GM19328 (cell line): ENCODE data around the gene IFRD1.

ENCODE experiments used
- ATAC-seq: cut with Tn5 transposase; IDR thresholded peaks from one replicate; pipeline ENCODE4 v1.9.1; 2021; ENCODE audit warnings: mild to moderate bottlenecking, moderate library complexity; ENCODE audit not compliant: unreplicated experiment

Gene IFRD1

DNA sequence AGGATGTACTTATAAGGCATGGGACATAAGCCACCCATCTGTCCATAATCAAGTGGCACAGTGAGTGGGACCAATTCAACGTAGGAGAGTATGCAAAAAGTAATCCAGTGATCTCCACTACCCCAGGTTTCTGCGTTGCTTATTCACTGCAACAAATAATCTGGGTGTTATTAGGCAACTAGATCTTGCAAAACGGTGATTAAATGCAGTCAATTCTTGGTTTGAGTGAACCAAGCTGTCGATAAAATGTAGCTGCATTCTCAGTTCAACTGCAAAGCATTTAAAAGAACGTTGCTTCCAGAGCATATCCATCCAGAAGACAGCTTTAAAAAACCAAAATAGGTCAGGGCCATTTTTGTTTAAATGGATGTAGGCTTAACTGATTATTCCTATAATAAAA, 35.5 kb downstream of the IFRD1 start:
- no peak for ATAC-seq

DNA sequence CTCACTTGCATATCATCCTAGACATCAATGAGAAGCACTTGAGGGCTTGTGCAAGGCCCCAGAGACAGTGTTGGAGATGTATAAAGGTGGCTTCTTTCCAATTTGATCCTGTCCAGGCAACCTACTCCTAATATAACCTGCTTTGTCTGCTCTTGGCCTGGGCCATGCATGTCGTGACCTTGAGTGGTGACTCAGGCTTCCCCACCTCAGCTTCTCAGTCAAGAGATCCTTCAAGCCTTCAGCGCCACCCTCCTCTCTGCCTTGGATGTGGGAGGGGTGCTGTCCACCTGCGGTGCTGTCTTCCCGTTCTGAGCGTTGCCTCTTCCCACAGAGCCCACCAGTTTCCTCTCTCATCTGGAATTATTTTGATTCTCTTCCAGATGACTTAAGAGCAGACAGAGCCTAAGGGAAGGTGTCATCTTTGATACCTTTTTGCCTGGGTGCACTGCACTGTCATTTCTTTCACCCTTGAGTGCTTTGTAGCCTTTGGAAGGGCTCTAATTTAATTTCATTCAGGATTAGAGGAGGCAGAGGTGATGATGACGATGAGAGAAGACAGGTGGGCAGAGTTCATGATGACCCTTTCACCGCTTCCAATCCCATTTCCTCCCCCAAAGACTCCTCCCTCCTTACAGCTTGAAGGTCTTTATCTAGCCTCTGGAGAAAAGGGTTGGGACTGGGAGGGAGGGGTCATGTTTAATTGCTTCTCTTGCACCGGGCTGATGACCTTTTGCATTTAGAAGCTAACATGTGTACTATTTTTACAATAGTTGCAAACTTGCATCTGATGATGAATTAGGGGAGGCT, 37.4 kb downstream of the IFRD1 start:
- ATAC-seq = no peak

DNA sequence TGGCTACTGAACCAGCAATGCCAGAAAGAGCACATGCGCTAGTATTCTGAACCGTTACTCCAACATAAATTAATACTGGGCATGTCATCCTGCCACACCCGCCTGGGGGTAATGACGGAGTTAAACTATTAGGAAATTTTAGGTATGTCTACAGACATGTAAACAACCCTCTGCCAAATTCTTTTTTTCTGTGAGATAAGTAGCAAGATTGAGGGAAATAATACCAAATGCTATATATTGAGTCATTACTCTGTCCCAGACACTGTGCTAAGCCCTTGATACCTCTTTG, 37.9 kb downstream of the IFRD1 start:
- no peak for ATAC-seq

DNA sequence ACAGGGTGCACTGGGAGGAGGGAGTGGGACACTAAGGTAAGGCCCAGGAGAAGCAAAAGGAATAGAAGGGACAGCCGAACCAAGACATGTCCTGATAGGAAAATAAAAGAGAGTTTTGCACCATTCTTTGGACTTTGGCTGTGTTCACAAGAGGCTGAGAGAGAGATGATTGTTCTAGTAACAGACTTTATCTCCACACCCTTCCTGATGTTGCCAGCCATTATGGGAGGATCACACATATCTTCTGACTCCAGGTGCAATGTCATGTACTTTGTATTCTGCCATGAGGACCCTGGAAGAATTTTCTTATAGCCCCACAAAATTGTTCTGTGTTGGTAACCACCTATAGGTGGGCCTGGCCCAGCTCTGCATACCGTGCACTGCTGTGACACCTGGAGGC, 41.9 kb downstream of the IFRD1 start:
- ATAC-seq = no peak

DNA sequence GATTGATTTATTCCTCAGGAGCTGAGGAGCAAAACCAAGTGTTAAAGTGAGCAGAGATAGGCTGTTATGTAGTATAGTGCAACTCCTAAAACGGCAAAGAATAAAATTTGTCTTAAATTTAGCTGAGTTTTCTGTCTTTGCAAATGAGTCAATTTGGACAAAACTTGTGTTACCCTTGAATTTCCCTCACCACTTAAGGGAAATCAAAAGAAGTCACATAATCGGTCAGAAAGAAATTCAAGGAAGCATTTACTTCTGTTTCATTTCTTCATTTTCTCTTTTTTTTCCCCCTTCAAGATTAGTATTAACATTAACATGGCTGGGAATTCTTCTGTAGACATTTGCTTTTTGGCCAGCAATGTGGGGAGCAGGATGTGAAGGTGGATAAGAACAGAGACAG, 44.4 kb downstream of the IFRD1 start:
- no peak for ATAC-seq

DNA sequence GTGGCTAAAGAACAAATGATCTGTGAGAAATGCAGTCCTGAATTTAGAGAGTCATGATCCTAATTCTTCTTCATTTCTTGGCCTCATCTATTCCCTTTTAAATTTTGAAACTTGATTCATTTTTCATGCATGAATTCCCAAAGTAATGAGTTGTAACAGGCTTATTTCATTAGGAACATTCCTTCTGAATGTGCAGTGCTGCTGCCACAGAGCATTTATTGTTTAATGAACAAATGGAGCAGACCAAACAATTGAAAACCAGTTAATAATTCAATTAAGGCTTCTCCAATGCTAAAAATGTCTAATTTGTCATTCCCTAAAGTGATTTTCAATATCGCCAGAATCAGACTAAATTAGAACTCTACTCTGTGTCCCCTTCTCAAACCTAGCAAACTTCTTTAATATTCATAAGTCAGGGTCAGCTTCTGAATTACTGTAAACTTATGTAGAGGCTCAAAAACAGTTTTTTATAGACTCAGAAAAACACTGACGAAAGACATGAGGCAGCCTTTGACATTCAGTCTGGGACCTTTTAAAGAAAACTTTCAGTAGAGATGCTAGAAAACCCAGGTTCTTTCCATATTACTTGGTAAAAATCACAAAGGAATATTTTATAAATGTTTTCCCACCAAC, 45.0 kb downstream of the IFRD1 start:
- no peak for ATAC-seq

DNA sequence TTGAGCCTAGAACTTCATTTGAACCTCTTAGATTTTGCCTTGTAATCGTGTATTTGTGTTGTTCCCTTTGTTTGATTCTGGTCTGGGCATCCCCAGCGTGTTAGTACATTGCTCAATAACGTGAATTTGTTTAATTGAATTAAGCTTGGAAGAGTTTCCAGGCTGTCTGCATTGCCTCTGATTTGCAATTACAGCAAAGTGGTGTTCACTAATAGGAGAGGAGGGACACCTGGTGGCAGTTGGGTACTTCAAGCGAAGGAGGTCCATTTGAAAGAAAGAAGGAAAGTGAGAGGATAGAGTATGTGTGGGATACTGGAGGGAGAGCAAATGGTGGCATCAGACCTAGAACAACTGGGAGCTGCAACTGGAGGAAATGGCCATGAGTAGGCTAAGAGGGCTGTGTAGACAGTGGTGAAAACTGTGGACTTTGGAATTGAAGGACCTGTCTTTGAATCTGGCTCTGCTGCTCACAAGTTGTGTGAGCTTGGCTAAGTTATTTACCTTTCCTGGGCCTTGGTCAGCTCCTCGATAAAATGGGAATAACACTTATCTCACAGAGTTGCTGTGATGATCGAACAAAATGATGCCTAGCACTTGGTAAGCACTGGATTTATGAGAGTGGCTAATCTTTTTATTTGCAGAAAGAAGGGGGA, 45.7 kb downstream of the IFRD1 start:
- no peak for ATAC-seq

DNA sequence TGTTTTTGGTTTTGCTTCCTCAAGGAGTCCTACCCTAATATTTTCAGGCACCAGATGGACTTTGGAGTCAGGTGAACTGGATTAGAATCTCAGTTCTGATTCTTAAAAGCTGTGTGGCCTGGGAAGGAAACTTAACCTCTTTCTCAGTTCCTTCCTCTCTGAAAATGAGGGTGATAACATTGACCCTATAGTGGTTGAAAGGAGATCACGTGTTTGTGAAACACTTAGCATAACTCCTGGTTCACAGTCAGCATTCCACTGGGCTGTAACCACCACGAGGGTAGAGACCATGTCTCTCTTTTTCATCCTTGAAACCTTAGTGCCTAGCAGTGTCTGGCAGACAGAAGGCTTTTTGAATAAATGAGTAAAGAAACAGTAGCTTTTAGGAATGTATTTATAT, 47.2 kb downstream of the IFRD1 start:
- peak; percentile 46 for ATAC-seq

DNA sequence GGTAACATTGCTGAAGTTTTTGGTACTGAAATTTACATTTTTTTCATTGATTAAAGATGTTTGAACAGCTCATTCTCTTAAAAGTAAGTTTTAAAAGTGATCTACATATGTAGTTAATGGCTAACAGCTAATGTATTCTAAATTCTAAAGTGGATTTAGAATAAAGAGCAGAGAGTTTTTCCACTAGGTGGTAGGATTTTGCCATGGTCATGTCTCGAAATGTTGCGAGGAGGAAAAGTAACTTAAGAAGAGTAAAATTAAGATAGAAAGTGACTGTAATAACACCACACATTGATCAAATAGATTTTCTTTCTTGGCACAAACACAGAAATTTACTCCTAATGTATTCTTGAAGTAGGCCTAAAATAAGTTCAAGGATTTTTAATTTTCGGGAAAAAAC, 50.4 kb downstream of the IFRD1 start:
- ATAC-seq = no peak

DNA sequence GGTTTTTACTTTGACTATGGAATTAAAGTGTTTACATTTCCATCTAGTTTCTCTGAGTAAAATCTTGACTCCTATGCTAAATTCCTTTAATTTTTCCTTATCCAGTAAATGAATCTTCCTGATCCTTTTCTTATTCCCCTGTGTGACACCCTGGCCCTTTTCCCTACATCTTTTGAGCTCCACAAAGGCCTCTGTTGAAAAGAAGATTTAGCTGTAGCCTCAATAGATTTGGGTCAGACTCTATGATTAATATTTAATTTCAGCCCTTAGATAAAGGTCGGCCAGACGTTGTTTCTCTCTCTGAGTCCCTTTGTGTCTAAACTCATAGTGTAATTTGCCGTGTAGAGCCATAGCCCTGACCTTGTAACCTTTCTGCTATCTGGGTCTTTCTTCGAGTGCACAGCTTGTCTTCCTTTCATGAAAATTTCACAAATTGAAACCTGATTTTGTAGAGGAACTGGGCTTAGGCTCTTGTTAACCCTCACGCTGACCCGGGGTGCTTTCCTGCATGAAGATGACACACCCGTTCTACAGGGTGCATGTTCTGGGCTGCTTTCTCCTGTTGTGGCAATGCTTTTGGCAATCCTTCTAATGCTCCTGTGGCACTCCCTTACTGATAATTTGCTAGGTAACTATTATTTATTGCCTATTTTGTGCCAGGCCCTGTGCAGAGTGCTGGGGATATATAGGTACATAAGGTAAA, 51.7 kb downstream of the IFRD1 start:
- no peak for ATAC-seq

DNA sequence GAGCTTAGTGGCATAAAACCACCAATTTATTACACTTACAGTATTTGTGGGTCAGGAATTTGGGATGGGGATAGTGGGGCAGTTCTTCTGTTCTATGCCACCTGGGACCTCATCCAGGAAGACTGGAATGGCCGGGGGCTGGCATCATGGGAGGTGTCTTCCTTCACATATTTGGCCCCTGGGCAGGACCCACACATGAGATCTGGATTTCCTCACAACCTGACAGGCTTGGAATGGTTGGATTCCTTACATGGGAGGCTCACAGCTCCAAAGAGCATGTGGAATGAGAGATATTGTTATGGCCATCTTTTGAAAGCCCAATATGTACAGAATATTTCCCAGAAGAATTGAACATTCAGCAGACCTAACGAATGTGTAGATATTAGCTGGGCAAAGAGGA, 52.4 kb downstream of the IFRD1 start:
- no peak for ATAC-seq

DNA sequence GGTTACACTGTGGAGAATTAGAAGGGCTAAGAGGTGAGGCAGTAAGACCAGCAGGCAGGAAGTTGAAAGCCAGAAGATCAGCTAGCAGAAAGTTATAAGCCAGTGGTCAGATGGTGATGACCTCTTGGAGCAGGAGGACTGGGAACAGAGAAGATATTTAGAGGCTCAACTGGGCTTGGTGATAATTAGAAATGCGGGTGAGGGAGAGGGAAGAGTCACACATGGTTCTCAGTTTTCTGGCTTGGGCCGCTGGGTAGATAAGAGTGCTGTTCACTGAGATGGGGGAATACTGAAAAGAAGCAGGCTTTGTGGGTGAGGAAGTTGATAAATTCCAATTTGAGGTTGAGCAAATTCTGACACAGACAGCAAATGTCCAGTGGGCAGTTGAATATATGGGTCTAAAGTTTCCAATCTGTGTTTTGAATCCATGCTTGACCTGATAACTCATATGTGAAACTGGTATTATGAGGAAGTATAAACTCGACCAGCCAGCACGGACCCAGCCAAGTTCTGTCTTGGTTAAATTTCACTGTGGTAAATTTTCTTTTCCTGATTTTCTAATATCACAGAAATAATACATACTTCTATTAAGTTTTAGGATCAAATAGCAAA, 53.2 kb downstream of the IFRD1 start:
- ATAC-seq = no peak

DNA sequence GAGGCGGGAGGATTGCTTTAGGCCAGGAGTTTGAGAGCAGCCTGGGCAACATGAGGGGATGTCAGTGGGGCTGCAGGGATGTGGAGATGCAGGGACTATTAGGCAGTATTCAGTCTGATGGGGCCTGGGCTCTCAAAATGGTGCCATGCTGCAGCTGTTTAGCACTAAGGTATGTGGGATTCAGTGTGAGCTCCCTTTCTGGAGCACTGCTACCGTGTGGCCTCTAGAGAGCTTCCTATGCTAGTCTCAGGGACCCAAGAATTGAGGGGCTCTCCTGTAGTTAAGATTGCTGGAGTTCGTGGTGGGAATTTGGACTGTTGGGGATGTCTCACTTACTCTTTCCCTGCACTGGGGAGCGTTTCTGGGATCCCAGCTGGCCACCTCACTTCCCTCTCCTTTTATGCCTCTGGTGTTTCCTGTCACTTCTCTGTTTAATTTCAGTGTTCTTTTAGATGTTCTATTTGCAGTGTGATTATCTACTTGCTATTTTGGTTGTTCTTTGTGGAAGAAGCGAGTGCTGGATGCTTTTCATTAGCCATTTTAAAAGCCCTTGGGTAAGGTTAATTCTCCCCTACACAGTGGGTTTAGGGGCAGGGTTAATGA, 53.9 kb downstream of the IFRD1 start:
- no peak for ATAC-seq

DNA sequence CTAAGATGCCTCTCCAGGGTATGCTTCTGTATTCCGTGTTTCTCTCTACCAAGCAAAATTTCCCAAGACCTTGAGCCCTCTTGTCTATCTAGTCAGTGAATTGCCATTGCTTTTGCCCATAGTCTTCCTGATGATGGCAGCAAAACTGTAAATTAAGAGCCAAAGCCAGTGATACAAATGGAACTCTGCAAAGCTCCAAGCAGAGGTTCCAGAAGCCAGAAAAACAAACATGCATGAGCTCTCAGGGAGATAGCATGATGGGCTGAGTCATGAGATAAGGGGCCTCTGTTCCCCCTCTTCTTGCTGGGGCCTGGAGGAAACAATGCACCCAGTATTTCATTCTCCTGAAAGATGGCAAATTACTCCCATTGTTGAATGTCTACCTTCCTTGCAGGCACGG, 55.2 kb downstream of the IFRD1 start:
- ATAC-seq = no peak

DNA sequence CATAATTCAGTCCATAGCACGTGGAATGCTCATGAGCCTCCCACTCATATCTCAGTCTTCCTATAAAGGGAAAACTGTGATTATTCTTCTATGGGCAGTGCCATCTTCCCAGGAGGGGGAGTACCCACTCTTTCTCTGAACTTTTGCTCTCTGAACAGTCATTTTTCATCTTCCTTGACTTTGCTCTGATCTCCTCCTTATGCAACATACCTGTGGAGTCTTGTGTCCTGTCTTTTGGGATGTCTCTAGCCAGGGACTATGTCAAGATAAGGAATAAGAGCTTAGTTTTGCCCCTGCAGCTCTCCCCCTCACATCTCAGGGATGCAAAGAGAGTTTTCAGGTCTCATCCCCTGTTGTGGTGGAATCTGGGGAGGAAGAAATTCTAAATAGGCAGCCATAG, 58.1 kb downstream of the IFRD1 start:
- ATAC-seq = no peak

DNA sequence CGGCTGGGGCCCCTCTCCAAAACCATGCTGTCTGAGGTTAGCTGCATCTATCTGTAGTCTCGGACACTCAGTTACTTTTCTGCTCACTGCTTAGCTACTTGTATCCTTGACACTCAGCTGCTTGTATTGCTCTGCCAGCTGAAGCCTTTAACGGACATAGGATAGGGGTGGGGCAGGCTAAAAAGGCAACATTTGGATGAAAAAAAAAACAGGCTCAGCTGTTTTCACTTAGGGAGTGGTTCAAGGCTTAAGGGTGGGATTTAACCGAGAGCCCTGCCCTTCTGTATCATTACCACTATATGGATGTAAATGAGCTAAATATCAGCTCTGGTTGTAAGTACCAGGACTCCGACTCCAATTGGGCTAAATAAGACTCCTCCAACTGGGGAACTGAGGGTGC, 59.1 kb downstream of the IFRD1 start:
- no peak for ATAC-seq

DNA sequence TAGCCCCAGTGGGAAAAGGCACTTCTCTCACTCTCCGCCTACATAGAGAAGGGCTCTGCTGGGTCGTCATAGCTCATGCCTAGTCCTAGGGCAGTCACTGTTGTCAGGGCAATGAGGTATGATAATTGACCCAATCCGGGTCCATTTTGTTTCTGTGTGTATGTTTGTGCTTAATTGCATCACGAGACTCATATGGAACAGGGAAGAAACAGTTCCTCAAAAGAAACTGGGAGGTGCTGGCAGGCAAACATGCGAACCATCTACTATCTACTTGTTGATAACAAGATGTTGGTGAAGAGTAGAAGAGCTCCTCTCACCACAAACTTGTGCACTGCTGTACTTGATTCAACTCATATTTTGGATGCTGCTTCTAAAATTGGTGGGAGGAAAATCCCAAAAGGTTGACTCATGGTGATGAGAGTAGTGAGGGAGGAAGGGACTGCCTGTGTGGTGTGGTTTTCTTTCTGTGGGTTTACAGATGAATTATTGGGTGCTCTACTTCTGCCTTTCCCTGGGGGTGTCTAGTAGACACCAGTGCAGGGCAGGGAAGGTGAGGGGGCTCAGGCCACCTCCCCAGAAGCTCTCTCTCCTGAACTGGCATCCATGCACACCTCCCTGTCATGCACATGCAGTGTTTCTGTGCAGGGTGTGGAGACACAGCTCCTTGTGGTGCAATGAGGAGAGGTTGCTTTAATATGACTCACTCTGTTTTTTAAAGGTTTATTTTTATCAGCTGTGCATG, 59.9 kb downstream of the IFRD1 start:
- ATAC-seq = peak; percentile 55

DNA sequence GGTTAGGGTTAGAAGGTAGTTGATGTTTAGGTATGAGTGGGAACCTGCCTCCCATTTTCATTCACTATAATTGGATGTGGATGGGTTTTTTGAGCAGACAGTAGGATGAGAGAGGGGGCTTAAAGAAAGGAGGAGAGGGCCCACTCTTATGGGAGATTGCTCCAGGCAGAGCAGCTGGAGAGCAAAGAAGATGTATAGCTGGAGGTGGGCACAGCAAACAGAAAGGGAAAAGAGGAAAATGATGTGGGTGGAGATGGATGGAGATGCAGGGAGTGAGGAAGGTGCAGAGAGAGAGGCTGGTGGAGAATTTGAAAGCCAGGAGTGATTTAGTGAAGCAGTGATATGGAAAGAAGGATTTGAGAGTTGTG, 60.5 kb downstream of the IFRD1 start:
- no peak for ATAC-seq

DNA sequence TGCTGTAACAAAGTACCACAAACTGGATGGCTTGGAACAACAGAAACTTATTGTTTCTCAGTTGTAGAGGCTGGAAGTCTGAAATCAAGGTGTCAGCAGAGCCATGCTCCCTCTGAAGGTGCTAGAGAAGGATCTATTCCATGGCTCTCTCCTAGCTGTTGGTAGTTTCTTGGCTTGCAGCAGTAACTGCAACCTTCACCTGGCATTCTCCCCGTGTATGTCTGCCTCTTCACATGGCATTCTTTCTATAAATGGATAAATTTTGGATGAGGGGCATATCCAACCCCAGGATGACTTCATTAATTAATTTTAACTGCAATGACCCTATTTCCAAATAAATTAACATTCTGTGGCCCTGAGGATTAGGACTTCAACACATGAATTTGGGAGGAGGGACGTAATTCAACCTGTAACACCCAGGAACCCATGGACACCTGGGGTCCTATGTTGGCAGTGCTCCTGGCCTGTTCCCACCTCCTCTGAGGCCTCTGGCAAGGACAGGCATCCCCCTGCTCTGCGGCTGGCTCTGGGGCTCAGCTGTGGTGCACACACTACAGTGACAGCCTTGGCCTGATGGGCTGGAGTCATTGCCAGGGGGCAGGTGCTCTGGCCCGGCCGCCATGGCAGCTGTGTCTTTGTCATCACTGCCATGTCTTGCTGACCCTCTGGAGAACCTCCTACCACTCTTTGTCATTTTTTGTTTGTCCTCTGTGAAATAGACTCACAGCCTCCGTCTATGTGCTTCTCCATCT, 61.4 kb downstream of the IFRD1 start:
- ATAC-seq = no peak
